ENCODE measurements around the gene PPDPF.
A peak's percentile ranks its signal among the peaks of the same experiment; 100 is the strongest.
"Not testable (repeated sequence)": the region's sequence is repeated elsewhere in the genome, so short reads cannot be mapped to it uniquely, and the experiment has no call there.

The PPDPF gene

GRCh38 chr20:63500902-63501817 is 19.4 kb upstream of the PPDPF start:
- DNase-seq = no peak

GRCh38 chr20:63501818-63502670 is 18.5 kb upstream of the PPDPF start:
- DNase-seq = no peak

- no peak for DNase-seq
Observed at GRCh38 chr20:63502671-63503172, 17.8 kb upstream of the PPDPF start.

- DNase-seq = no peak
Observed at GRCh38 chr20:63503524-63503923, 17.0 kb upstream of the PPDPF start.

- DNase-seq = no peak
Observed at GRCh38 chr20:63504642-63505041, 15.9 kb upstream of the PPDPF start.

GRCh38 chr20:63505281-63505680 is 15.3 kb upstream of the PPDPF start:
- DNase-seq = no peak

GRCh38 chr20:63505723-63506122 is 14.8 kb upstream of the PPDPF start:
- DNase-seq = no peak

GRCh38 chr20:63507083-63507743 is 13.4 kb upstream of the PPDPF start:
- DNase-seq = no peak

- DNase-seq = no peak
Observed at GRCh38 chr20:63508072-63508768, 12.3 kb upstream of the PPDPF start.

GRCh38 chr20:63509088-63509564 is 11.4 kb upstream of the PPDPF start:
- no peak for DNase-seq

- no peak for DNase-seq
Observed at GRCh38 chr20:63513207-63513606, 7.4 kb upstream of the PPDPF start.

GRCh38 chr20:63514520-63514919 is 6.0 kb upstream of the PPDPF start:
- not testable (repeated sequence) for DNase-seq

- no peak for DNase-seq
Observed at GRCh38 chr20:63517376-63518309, 2.9 kb upstream of the PPDPF start.

GRCh38 chr20:63518351-63518861 is 2.2 kb upstream of the PPDPF start:
- no peak for DNase-seq

- DNase-seq = no peak
Observed at GRCh38 chr20:63518946-63519667, 1.5 kb upstream of the PPDPF start.

GRCh38 chr20:63519668-63520503 is 679 bp upstream of the PPDPF start:
- DNase-seq = peak; percentile 56

GRCh38 chr20:63520934-63521601 is 503 bp downstream of the PPDPF start:
- DNase-seq = peak; percentile 86

GRCh38 chr20:63521602-63522001 is 1.0 kb downstream of the PPDPF start:
- no peak for DNase-seq

Measured in midbrain (tissue), 1 donor.